Measurements from ENCODE around the gene PDE7B. TPM values are rescaled to one million over a fixed set of nuclear protein-coding genes. Genes with fewer than 3 reads are reported as not detected.

Gene PDE7B
- total and polyA plus RNA-seq, 2 donors (not counting 1 experiment from before 2014, with no cell fraction given), result 7.9 to 21.5 TPM

GRCh38 chr6:135995545-135995898 lies 144.0 kb downstream of the PDE7B start:
- Histone ChIP-seq H2AFZ (ENCODE audit: low read length) (peak overlapping the region; percentile 73), H3K9ac (ENCODE audit: insufficient read depth, low read length) (no peak overlapping the region), H3K27ac (ENCODE audit: insufficient read depth, low read length) (peak overlapping the region; percentile 85), H3K79me2 (ENCODE audit: control insufficient read depth, insufficient read depth, low read length) (no peaks in the 10 kb centered on the region), H3K4me3 (replicated peaks in 1 of 4; ENCODE audit: control extremely low read depth in 1 of 4, insufficient read depth in 1 of 4, low read depth in 3 of 4, low read length in 4 of 4) (peak overlapping the region in 2 of 4 experiments; percentile 3 to 8), H3K4me1 (ENCODE audit: control insufficient read depth, extremely low read depth, insufficient read depth, low read length) (peaks cover 4% of the 10 kb centered on the region), H3K9me3 (ENCODE audit: control insufficient read depth, insufficient read depth, low read depth, low read length) (no peaks in the 10 kb centered on the region), H3K36me3 (ENCODE audit: control insufficient read depth, insufficient read depth, low read length) (no peaks in the 10 kb centered on the region), H3K4me2 (ENCODE audit: extremely low read depth, insufficient read depth, low read length) (peak overlapping the region; percentile 89), H3K27me3 (ENCODE audit: control insufficient read depth, insufficient read depth, low read length) (no peaks in the 10 kb centered on the region), H4K20me1 (ENCODE audit: control insufficient read depth, extremely low read depth, insufficient read depth, low read length) (no peaks in the 10 kb centered on the region)
- DNase-seq (ENCODE audit: low read depth in 2 of 2), result no peak
- TF ChIP-seq EZH2 (IDR thresholded peaks at IDR 0.05; ENCODE audit: low read length, missing control alignments) (no peak), CTCF (conservative IDR thresholded peaks at IDR 0.05 in 1 of 2, IDR thresholded peaks at IDR 0.05 in 1 of 2; ENCODE audit: low read depth in 1 of 2, low read length in 2 of 2) (no peak)

DNA sequence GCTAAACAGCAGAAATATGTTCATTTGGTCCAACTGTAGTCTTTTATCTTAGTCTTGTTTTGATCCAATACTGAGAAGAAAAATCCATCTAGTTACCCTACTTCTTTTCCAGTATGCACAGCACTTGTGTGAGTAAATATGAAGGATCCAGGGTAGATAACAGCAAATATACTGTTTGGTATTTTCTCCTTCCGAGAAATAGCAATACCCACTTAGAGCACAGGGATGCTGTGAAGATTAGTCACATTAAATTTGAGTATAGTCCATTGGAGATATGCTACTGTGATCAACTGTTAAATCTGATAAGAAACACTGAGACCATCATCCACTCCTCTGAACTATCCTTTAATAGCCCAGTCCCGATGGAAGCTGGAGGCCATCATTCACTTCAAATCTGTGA lies 145.2 kb downstream of the PDE7B start:
- Histone ChIP-seq H2AFZ (ENCODE audit: low read length) (no peak overlapping the region), H3K79me2 (ENCODE audit: control insufficient read depth, insufficient read depth, low read length) (no peaks in the 10 kb centered on the region), H3K4me2 (ENCODE audit: extremely low read depth, insufficient read depth, low read length) (no peak overlapping the region), H3K9ac (ENCODE audit: insufficient read depth, low read length) (no peak overlapping the region), H3K4me3 (replicated peaks in 1 of 4; ENCODE audit: control extremely low read depth in 1 of 4, insufficient read depth in 1 of 4, low read depth in 3 of 4, low read length in 4 of 4) (no peak overlapping the region), H4K20me1 (ENCODE audit: control insufficient read depth, extremely low read depth, insufficient read depth, low read length) (no peaks in the 10 kb centered on the region), H3K27ac (ENCODE audit: insufficient read depth, low read length) (no peak overlapping the region), H3K4me1 (ENCODE audit: control insufficient read depth, extremely low read depth, insufficient read depth, low read length) (peaks cover 4% of the 10 kb centered on the region), H3K36me3 (ENCODE audit: control insufficient read depth, insufficient read depth, low read length) (no peaks in the 10 kb centered on the region), H3K9me3 (ENCODE audit: control insufficient read depth, insufficient read depth, low read depth, low read length) (no peaks in the 10 kb centered on the region), H3K27me3 (ENCODE audit: control insufficient read depth, insufficient read depth, low read length) (no peaks in the 10 kb centered on the region)
- no peak for DNase-seq (ENCODE audit: low read depth in 2 of 2)
- no peak for TF ChIP-seq CTCF (conservative IDR thresholded peaks at IDR 0.05 in 1 of 2, IDR thresholded peaks at IDR 0.05 in 1 of 2; ENCODE audit: low read depth in 1 of 2, low read length in 2 of 2)
- TF ChIP-seq EZH2 (IDR thresholded peaks at IDR 0.05; ENCODE audit: low read length, missing control alignments), result no peak

GRCh38 chr6:135999393-135999792 lies 147.9 kb downstream of the PDE7B start:
- Histone ChIP-seq H3K9ac (ENCODE audit: insufficient read depth, low read length) (no peak overlapping the region), H3K36me3 (ENCODE audit: control insufficient read depth, insufficient read depth, low read length) (no peaks in the 10 kb centered on the region), H2AFZ (ENCODE audit: low read length) (no peak overlapping the region), H3K27me3 (ENCODE audit: control insufficient read depth, insufficient read depth, low read length) (no peaks in the 10 kb centered on the region), H3K4me3 (replicated peaks in 1 of 4; ENCODE audit: control extremely low read depth in 1 of 4, insufficient read depth in 1 of 4, low read depth in 3 of 4, low read length in 4 of 4) (no peak overlapping the region), H3K4me2 (ENCODE audit: extremely low read depth, insufficient read depth, low read length) (no peak overlapping the region), H3K4me1 (ENCODE audit: control insufficient read depth, extremely low read depth, insufficient read depth, low read length) (peaks cover 4% of the 10 kb centered on the region), H3K27ac (ENCODE audit: insufficient read depth, low read length) (no peak overlapping the region), H3K79me2 (ENCODE audit: control insufficient read depth, insufficient read depth, low read length) (no peaks in the 10 kb centered on the region), H4K20me1 (ENCODE audit: control insufficient read depth, extremely low read depth, insufficient read depth, low read length) (no peaks in the 10 kb centered on the region), H3K9me3 (ENCODE audit: control insufficient read depth, insufficient read depth, low read depth, low read length) (no peaks in the 10 kb centered on the region)
- TF ChIP-seq CTCF (conservative IDR thresholded peaks at IDR 0.05 in 1 of 2, IDR thresholded peaks at IDR 0.05 in 1 of 2; ENCODE audit: low read depth in 1 of 2, low read length in 2 of 2) (no peak), EZH2 (IDR thresholded peaks at IDR 0.05; ENCODE audit: low read length, missing control alignments) (no peak)
- DNase-seq (ENCODE audit: low read depth in 2 of 2), result no peak

All from fibroblast of lung (primary cell).